Neural cell (in vitro differentiated cells): ENCODE results near the gene ZDHHC8. TPM values are rescaled to one million over a fixed set of nuclear protein-coding genes. Genes with fewer than 3 reads are reported as not detected.

Source experiments
- H2AFZ ChIP-seq: fragments of 200-600, 300-800 bp; sonication (generic), shearing (Covaris generic); 2 replicates; pipeline ENCODE4 v1.6.0; 2014; ENCODE audit warnings: low read depth, mild to moderate bottlenecking, antibody characterized with exemption, low read length, moderate library complexity
- H3F3A ChIP-seq: fragments of 200-600 bp; shearing (Covaris generic); 2 replicates; pipeline ENCODE4 v1.6.1; 2016; ENCODE audit warnings: mild to moderate bottlenecking, moderate library complexity, mixed read lengths, antibody characterized with exemption, low read length; ENCODE audit not compliant: insufficient read depth, poor library complexity, severe bottlenecking
- H3K27ac ChIP-seq: fragments of 200-600, 300-800 bp; sonication (generic), shearing (Covaris generic); 2 replicates; pipeline ENCODE4 v1.5.1; 2014; ENCODE audit warnings: mild to moderate bottlenecking, low read length, moderate library complexity
- H3K27me3 ChIP-seq: fragments of 300-800, 200-600 bp; sonication (generic), shearing (Covaris generic); 2 replicates; pipeline ENCODE4 v1.6.0; 2014; ENCODE audit warnings: mild to moderate bottlenecking, low read depth, low read length, moderate library complexity; ENCODE audit not compliant: insufficient read depth
- H3K36me3 ChIP-seq: fragments of 300-800, 200-600 bp; sonication (generic), shearing (Covaris generic); 2 replicates; pipeline ENCODE4 v1.5.1; 2014; ENCODE audit warnings: mild to moderate bottlenecking, antibody characterized with exemption, low read length, moderate library complexity; ENCODE audit not compliant: insufficient read depth
- H3K4me2 ChIP-seq: fragments of 300-800, 200-600 bp; sonication (generic), shearing (Covaris generic); 2 replicates; pipeline ENCODE4 v1.6.0; 2014; ENCODE audit warnings: mild to moderate bottlenecking, low read length
- H3K4me3 ChIP-seq: fragments of 300-800, 200-600 bp; sonication (generic), shearing (Covaris generic); 2 replicates; pipeline ENCODE4 v1.5.1; 2014; ENCODE audit warnings: mild to moderate bottlenecking, low read length, moderate library complexity
- H3K79me2 ChIP-seq: fragments of 200-600 bp; shearing (Covaris generic); replicated peaks from 2 replicates; pipeline ENCODE4 v1.6.0; 2014; ENCODE audit warnings: mild to moderate bottlenecking, low read length, moderate library complexity; ENCODE audit not compliant: insufficient read depth
- H3K9ac ChIP-seq: fragments of 300-800, 200-600 bp; sonication (generic), shearing (Covaris generic); 2 replicates; pipeline ENCODE4 v1.6.1; 2016; ENCODE audit warnings: mild to moderate bottlenecking, low read length, mixed read lengths
- H3K9me2 ChIP-seq: fragments of 200-600 bp; shearing (Covaris generic); 2 replicates; pipeline ENCODE4 v1.6.1; 2016; ENCODE audit warnings: mild to moderate bottlenecking, low read length, mixed read lengths; ENCODE audit not compliant: insufficient read depth
- H3K9me3 ChIP-seq: fragments of 200-600, 300-800 bp; sonication (generic), shearing (Covaris generic); 2 replicates; pipeline ENCODE4 v1.6.1; 2016; ENCODE audit warnings: mild to moderate bottlenecking, mixed run types, low read length, moderate library complexity, mixed read lengths
- H4K20me1 ChIP-seq: fragments of 200-600 bp; shearing (Covaris generic); 2 replicates; pipeline ENCODE4 v1.6.1; 2016; ENCODE audit warnings: mild to moderate bottlenecking, mixed run types; ENCODE audit not compliant: insufficient read depth
- CTCF ChIP-seq: fragments of 450-650 bp; IDR thresholded peaks from 2 replicates; pipeline ENCODE4 v1.5.1; 2014; ENCODE audit warnings: antibody characterized with exemption, mild to moderate bottlenecking, moderate library complexity; ENCODE audit not compliant: poor library complexity, severe bottlenecking
- EP300 ChIP-seq: fragments of 450-650 bp; conservative IDR thresholded peaks from 2 replicates; pipeline ENCODE4 v1.6.1; 2014; ENCODE audit warnings: antibody characterized with exemption, mild to moderate bottlenecking, moderate library complexity; ENCODE audit not compliant: poor library complexity, severe bottlenecking
- EZH2 ChIP-seq: fragments of 200-600, 300-800 bp; shearing (Covaris generic), sonication (generic); IDR thresholded peaks from 2 replicates; pipeline ENCODE4 v1.6.1; 2014; ENCODE audit warnings: antibody characterized with exemption, low read length, borderline replicate concordance, mild to moderate bottlenecking; ENCODE audit not compliant: insufficient read depth, poor library complexity, severe bottlenecking
- MXI1 ChIP-seq: fragments of 450-650 bp; conservative IDR thresholded peaks from 2 replicates; pipeline ENCODE4 v1.6.1; 2014; ENCODE audit warnings: antibody characterized with exemption, mild to moderate bottlenecking; ENCODE audit not compliant: poor library complexity, severe bottlenecking
- POLR2AphosphoS5 ChIP-seq: IDR thresholded peaks from 2 replicates; pipeline ENCODE4 v1.6.1; 2012
- RAD21 ChIP-seq: fragments of 450-650 bp; conservative IDR thresholded peaks from 2 replicates; pipeline ENCODE4 v1.6.1; 2014; ENCODE audit warnings: antibody characterized with exemption, mild to moderate bottlenecking, moderate library complexity
- REST ChIP-seq: IDR thresholded peaks from 2 replicates; pipeline ENCODE4 v1.6.1; 2012; ENCODE audit warnings: borderline replicate concordance
- SMC3 ChIP-seq: fragments of 450-650 bp; conservative IDR thresholded peaks from 2 replicates; pipeline ENCODE4 v1.6.1; 2014; ENCODE audit warnings: antibody characterized with exemption, mild to moderate bottlenecking, moderate library complexity; ENCODE audit not compliant: poor library complexity
- TAF1 ChIP-seq: IDR thresholded peaks from 2 replicates; pipeline ENCODE4 v1.6.1; 2012; ENCODE audit warnings: low read depth
- polyA plus RNA-seq: library from polyadenylated mRNA; depleted of rRNA; stranded (reverse); fragments of >200 nt; gene quantifications from 2 replicates; pipeline ENCODE4 v1.2.3, GENCODE V29; 2014

Gene ZDHHC8
- polyA plus RNA-seq, 1 donor from 2014 or later = 4.5 TPM

GRCh38 chr22:20107471-20107901, 24.1 kb upstream of the ZDHHC8 start:
- Histone ChIP-seq H3K36me3 (peaks cover 14% of the 10 kb centered on the region), H3K27ac (no peak overlapping the region), H3F3A (no peaks in the 10 kb centered on the region), H3K9ac (no peak overlapping the region), H3K79me2 (peaks cover 5% of the 10 kb centered on the region), H3K9me3 (no peaks in the 10 kb centered on the region), H3K4me3 (no peak overlapping the region), H2AFZ (no peak overlapping the region), H3K27me3 (no peaks in the 10 kb centered on the region), H3K9me2 (no peaks in the 10 kb centered on the region), H4K20me1 (peaks cover 6% of the 10 kb centered on the region), H3K4me2 (no peak overlapping the region)
- TF ChIP-seq CTCF = no peak
- TF ChIP-seq TAF1 = no peak
- TF ChIP-seq SMC3 = no peak
- TF ChIP-seq REST = no peak
- TF ChIP-seq MXI1 = no peak
- no peak for TF ChIP-seq EP300
- no peak for TF ChIP-seq POLR2AphosphoS5
- no peak for TF ChIP-seq EZH2
- no peak for TF ChIP-seq RAD21

GRCh38 chr22:20107951-20108756, 23.4 kb upstream of the ZDHHC8 start:
- Histone ChIP-seq H3K27ac (no peak overlapping the region), H3K4me3 (no peak overlapping the region), H3K79me2 (peaks cover 3% of the 10 kb centered on the region), H2AFZ (no peak overlapping the region), H4K20me1 (peaks cover 6% of the 10 kb centered on the region), H3F3A (no peaks in the 10 kb centered on the region), H3K9ac (no peak overlapping the region), H3K9me3 (no peaks in the 10 kb centered on the region), H3K4me2 (no peak overlapping the region), H3K36me3 (peaks cover 14% of the 10 kb centered on the region), H3K27me3 (no peaks in the 10 kb centered on the region), H3K9me2 (no peaks in the 10 kb centered on the region)
- no peak for TF ChIP-seq EZH2
- TF ChIP-seq SMC3 = no peak
- TF ChIP-seq RAD21 = no peak
- TF ChIP-seq MXI1 = no peak
- TF ChIP-seq POLR2AphosphoS5 = no peak
- TF ChIP-seq REST = no peak
- no peak for TF ChIP-seq CTCF
- no peak for TF ChIP-seq EP300
- TF ChIP-seq TAF1 = no peak
